Lung (tissue), 12 donors: ENCODE results near the gene EYS. TPM values are rescaled to one million over a fixed set of nuclear protein-coding genes. Genes with fewer than 3 reads are reported as not detected.

Experiments
- ATAC-seq: fragments of 200-7000 bp; cut with Tn5 transposase; one replicate; pipeline ENCODE4 v1.9.1; 2020; ENCODE audit warnings: moderate number of reproducible peaks; ENCODE audit not compliant: insufficient read depth, low FRiP score
- DNase-seq, 3 donors: peaks; one replicate each; pipeline ENCODE4 v3.0.0-alpha.2; 2013 to 2017
- H3K27ac ChIP-seq, 2 donors: one replicate each; pipeline ENCODE4 v1.5.1; 2013; ENCODE audit warnings: mild to moderate bottlenecking in 2 of 2, moderate library complexity in 2 of 2, control low read depth in 1 of 2, inconsistent platforms in 1 of 2, low read depth in 1 of 2, low read length in 1 of 2
- H3K27me3 ChIP-seq, 3 donors: one replicate each; pipeline ENCODE4 v1.5.1; 2013; ENCODE audit warnings: low read length in 2 of 3; ENCODE audit not compliant: control insufficient read depth in 3 of 3, insufficient read depth in 3 of 3
- H3K36me3 ChIP-seq, 4 donors: one replicate each; pipeline ENCODE4 v1.5.1; 2013; ENCODE audit warnings: low read length in 4 of 4, mild to moderate bottlenecking in 1 of 4, moderate library complexity in 1 of 4; ENCODE audit not compliant: control insufficient read depth in 4 of 4, insufficient read depth in 4 of 4
- H3K4me1 ChIP-seq, 5 donors: one replicate each; pipeline ENCODE4 v1.5.1; 2013; ENCODE audit warnings: low read length in 5 of 5, mild to moderate bottlenecking in 2 of 5, moderate library complexity in 1 of 5; ENCODE audit not compliant: control insufficient read depth in 5 of 5, insufficient read depth in 5 of 5
- H3K4me3 ChIP-seq: one replicate; pipeline ENCODE4 v1.5.1; 2013; ENCODE audit warnings: mild to moderate bottlenecking, control low read depth, moderate library complexity
- H3K9ac ChIP-seq, 2 donors: one replicate each; pipeline ENCODE4 v1.5.1; 2013; ENCODE audit warnings: low read length in 2 of 2, control low read depth in 1 of 2; ENCODE audit not compliant: insufficient read depth in 1 of 2
- H3K9me3 ChIP-seq, 4 donors: one replicate each; pipeline ENCODE4 v1.5.1; 2013; ENCODE audit warnings: low read length in 3 of 4, mild to moderate bottlenecking in 1 of 4, moderate library complexity in 1 of 4; ENCODE audit not compliant: control insufficient read depth in 4 of 4, insufficient read depth in 3 of 4
- CTCF ChIP-seq: IDR thresholded peaks from 2 replicates; pipeline ENCODE4 v1.5.1; 2012; ENCODE audit warnings: mild to moderate bottlenecking; ENCODE audit errors: control extremely low read depth, extremely low read depth
- WGBS, 2 donors: extraction: QIAGEN DNeasy Blood & Tissue Kit; methylation state at CpG; one replicate each; pipeline ENCODE4 v1.1.7; 2013; 5-methylcytosine and 5-hydroxymethylcytosine counted together
- polyA plus RNA-seq, 2 donors: library from polyadenylated mRNA; stranded (reverse); fragments of 200-250 nt; gene quantifications; one replicate each; pipeline ENCODE4 v1.2.1, GENCODE V29; 2013
- total RNA-seq, 2 donors: library from RNA; depleted of rRNA in 1 of 2; stranded (reverse); fragments of >200 nt in 1 of 2; gene quantifications; one replicate each; pipeline ENCODE4 v1.2.1, GENCODE V29; 2014 to 2021
- donor health status: control.
- donor health status: control.
- donor health status: Bipolar disorder and iron deficiency.
- donor health status: healthy.
- donor health status: DM: yes; HTN: yes; CAD: no.

EYS gene
- total and polyA plus RNA-seq, 4 donors, result 0.06 to 0.34 (median 0.12) TPM

DNA sequence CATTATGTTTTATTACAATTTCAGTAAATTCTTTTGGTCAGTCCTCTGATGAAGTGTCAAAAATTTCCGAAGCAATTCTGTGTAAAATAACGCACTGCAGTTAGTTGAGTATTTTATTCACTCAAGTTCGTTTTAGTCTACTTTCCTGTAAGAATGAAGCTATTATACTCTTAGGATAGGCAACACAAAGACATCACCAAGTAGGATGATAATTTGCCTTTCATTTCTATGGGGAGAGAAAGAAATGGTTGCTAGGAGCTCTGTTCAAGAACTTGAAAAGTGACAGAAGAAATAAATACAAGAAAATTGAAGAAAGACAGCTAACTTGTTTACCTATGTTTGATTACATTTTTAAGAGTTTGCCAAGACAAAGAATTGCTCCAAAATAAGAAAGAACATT lies 290.4 kb downstream of the EYS start:
- DNase-seq, result no peak
- Histone ChIP-seq H3K4me3 (no peak overlapping the region), H3K36me3 (no peaks in the 10 kb centered on the region), H3K27me3 (no peaks in the 10 kb centered on the region), H3K9me3 (no peaks in the 10 kb centered on the region), H3K9ac (no peak overlapping the region), H3K4me1 (no peaks in the 10 kb centered on the region), H3K27ac (no peak overlapping the region)
- no peak for ATAC-seq
- no peak for TF ChIP-seq CTCF
- WGBS, 2 donors, result 71 to 72% methylated on average over 3 of the region's 3 CpGs

DNA sequence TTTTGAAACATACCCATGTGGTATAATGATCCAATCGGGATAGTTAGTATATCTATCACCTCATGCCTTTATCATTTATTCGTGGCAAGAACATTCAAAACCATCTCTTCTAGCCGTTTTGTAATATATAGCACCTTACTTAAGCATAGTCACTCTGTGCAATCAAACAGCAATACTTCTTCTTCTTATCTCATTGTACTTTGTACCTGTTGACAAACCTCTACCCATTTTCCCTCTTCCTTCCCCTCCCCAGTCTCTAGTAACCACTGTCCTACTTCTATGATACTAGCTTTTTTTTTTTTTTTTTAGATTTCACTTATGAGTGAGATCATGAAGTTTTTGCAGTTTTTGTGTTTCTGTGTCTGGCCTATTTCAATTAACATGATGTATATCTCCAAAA lies 296.7 kb downstream of the EYS start:
- no peak for TF ChIP-seq CTCF
- Histone ChIP-seq H3K9me3 (no peaks in the 10 kb centered on the region), H3K4me3 (no peak overlapping the region), H3K4me1 (no peaks in the 10 kb centered on the region), H3K27me3 (no peaks in the 10 kb centered on the region), H3K36me3 (no peaks in the 10 kb centered on the region), H3K27ac (no peak overlapping the region), H3K9ac (no peak overlapping the region)
- ATAC-seq, result no peak
- 82 to 87% methylated on average over 3 of the region's 3 CpGs for WGBS, 2 donors
- DNase-seq, result no peak

GRCh38 chr6:65402564-65402963 lies 304.5 kb downstream of the EYS start:
- Histone ChIP-seq H3K27ac (no peak overlapping the region), H3K27me3 (no peaks in the 10 kb centered on the region), H3K9me3 (no peaks in the 10 kb centered on the region), H3K4me3 (no peak overlapping the region), H3K9ac (no peak overlapping the region), H3K4me1 (no peaks in the 10 kb centered on the region), H3K36me3 (no peaks in the 10 kb centered on the region)
- TF ChIP-seq CTCF, result no peak
- DNase-seq (no peak), ATAC-seq (no peak)

DNA sequence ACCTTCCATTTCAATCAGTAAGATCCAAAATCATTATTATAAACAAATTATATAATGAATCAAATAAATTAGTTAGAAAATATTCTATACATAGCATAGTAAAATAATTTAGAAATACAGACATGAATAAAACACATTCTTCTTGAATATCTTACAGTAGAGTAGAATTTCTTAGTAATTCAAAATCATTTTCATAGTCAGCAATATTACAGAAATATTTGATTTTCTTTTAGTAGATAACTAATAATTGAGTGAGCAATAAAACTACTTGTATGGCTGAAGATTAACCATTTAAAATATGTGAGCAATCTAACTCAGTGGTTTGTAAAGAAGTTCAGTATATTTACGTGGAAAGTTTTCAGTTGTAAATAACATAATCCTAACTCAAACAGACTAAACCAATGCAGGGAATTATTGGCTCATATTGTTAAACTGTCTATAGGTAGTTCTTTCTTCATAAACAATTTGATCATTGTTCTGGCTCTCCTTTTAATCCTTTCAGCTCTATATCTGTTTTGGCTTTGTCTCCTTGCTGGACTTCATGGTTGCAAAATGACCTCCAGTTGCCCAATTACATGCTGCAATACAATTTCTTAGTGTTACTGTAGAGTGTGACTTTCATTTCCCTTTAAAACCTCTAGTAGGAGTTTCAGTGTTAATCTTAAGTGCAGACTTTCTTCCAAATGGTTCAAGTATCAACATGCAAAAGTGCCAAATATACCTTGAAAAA lies 307.5 kb downstream of the EYS start:
- WGBS, 2 donors, result 45 to 84% methylated on average over 1 of the region's 1 CpG
- no peaks in the 10 kb centered on the region for H3K27me3 ChIP-seq
- DNase-seq (no peak), ATAC-seq (no peak)
- TF ChIP-seq CTCF, result no peak
- H3K4me1 ChIP-seq, result no peaks in the 10 kb centered on the region
- H3K36me3 ChIP-seq, result no peaks in the 10 kb centered on the region
- H3K27ac ChIP-seq, result no peak overlapping the region
- no peak overlapping the region for H3K9ac ChIP-seq
- no peaks in the 10 kb centered on the region for H3K9me3 ChIP-seq
- H3K4me3 ChIP-seq, result no peak overlapping the region
